BLaER1 (cell line): Measurements from ENCODE around the gene LYRM7.
"Not testable (repeated sequence)": the region's sequence is repeated elsewhere in the genome, so short reads cannot be mapped to it uniquely, and the experiment has no call there.

ENCODE experiments used
- H3K27ac ChIP-seq: shearing (Covaris generic); formaldehyde crosslinking; 2 replicates; pipeline ENCODE4 v1.8.1; 2022
- H3K27me3 ChIP-seq: shearing (Covaris generic); formaldehyde crosslinking; 2 replicates; pipeline ENCODE4 v1.8.1; 2022
- H3K36me3 ChIP-seq: shearing (Covaris generic); formaldehyde crosslinking; 2 replicates; pipeline ENCODE4 v1.8.1; 2022
- H3K4me1 ChIP-seq: shearing (Covaris generic); formaldehyde crosslinking; 2 replicates; pipeline ENCODE4 v1.8.1; 2022
- H3K4me2 ChIP-seq: shearing (Covaris generic); formaldehyde crosslinking; 2 replicates; pipeline ENCODE4 v1.8.1; 2022
- H3K4me3 ChIP-seq: shearing (Covaris generic); formaldehyde crosslinking; 2 replicates; pipeline ENCODE4 v1.8.1; 2022
- H3K9ac ChIP-seq: shearing (Covaris generic); formaldehyde crosslinking; 2 replicates; pipeline ENCODE4 v1.8.1; 2022
- H3K9me3 ChIP-seq: shearing (Covaris generic); formaldehyde crosslinking; 2 replicates; pipeline ENCODE4 v1.8.1; 2022
- H4K20me1 ChIP-seq: shearing (Covaris generic); formaldehyde crosslinking; 2 replicates; pipeline ENCODE4 v1.8.1; 2022
- Cebpa-rat ChIP-seq: shearing (Covaris generic); IDR thresholded peaks from 2 replicates; pipeline ENCODE4 v1.8.1; 2022

LYRM7 gene

GRCh38 chr5:131250751-131251475 lies 80.2 kb downstream of the LYRM7 start:
- Histone ChIP-seq H3K4me1 (peaks cover 36% of the 10 kb centered on the region), H3K9ac (no peak overlapping the region), H3K27ac (no peak overlapping the region), H3K36me3 (peaks cover under 1% of the 10 kb centered on the region; the same call in 1 of the 2 replicates), H4K20me1 (no peaks in the 10 kb centered on the region), H3K4me3 (no peak overlapping the region), H3K4me2 (peak overlapping the region; percentile 92; the same call in 1 of the 2 replicates), H3K9me3 (peaks cover 19% of the 10 kb centered on the region), H3K27me3 (no peaks in the 10 kb centered on the region)
- no peak for TF ChIP-seq Cebpa-rat

GRCh38 chr5:131252824-131253171 lies 82.1 kb downstream of the LYRM7 start:
- Histone ChIP-seq H3K9ac (peak overlapping the region; percentile 73), H3K4me2 (peak overlapping the region; percentile 92), H3K4me1 (peaks cover 47% of the 10 kb centered on the region), H3K27me3 (no peaks in the 10 kb centered on the region), H3K27ac (peak overlapping the region; percentile 94), H3K9me3 (no peaks in the 10 kb centered on the region), H3K4me3 (peak overlapping the region; percentile 59), H3K36me3 (peaks cover 13% of the 10 kb centered on the region; the same call in 1 of the 2 replicates), H4K20me1 (no peaks in the 10 kb centered on the region)
- TF ChIP-seq Cebpa-rat = peak; percentile 77

- Histone ChIP-seq H3K27ac (peak overlapping the region; percentile 94), H3K4me2 (peak overlapping the region; percentile 92), H3K36me3 (peaks cover 13% of the 10 kb centered on the region; the same call in 1 of the 2 replicates), H3K9ac (peak overlapping the region; percentile 73; the same call in 1 of the 2 replicates), H3K4me1 (peaks cover 49% of the 10 kb centered on the region)
- H3K4me3 ChIP-seq, H3K27me3 ChIP-seq, H3K9me3 ChIP-seq, H4K20me1 ChIP-seq: not testable (repeated sequence)
Measured at GRCh38 chr5:131254025-131254424, 83.3 kb downstream of the LYRM7 start.

GRCh38 chr5:131254741-131255140 lies 84.0 kb downstream of the LYRM7 start:
- Histone ChIP-seq H3K4me3 (no peak overlapping the region), H3K4me1 (peaks cover 49% of the 10 kb centered on the region), H3K27ac (no peak overlapping the region), H3K36me3 (peaks cover 13% of the 10 kb centered on the region; the same call in 1 of the 2 replicates), H3K9me3 (no peaks in the 10 kb centered on the region), H3K27me3 (no peaks in the 10 kb centered on the region), H4K20me1 (no peaks in the 10 kb centered on the region), H3K9ac (no peak overlapping the region), H3K4me2 (no peak overlapping the region)
- no peak for TF ChIP-seq Cebpa-rat
